H9 (cell line): ENCODE measurements around the gene RNF20. TPM values are rescaled to one million over a fixed set of nuclear protein-coding genes. Genes with fewer than 3 reads are reported as not detected.

Experiments used
- DNase-seq: peaks from one replicate; pipeline ENCODE4 v3.0.0-alpha.2; 2017
- H2AFZ ChIP-seq: one replicate; pipeline ENCODE4 v1.6.1; 2013; ENCODE audit warnings: mild to moderate bottlenecking, low read length, control low read depth, moderate library complexity
- H2AK5ac ChIP-seq: 2 replicates; pipeline ENCODE4 v1.6.1; 2013; ENCODE audit warnings: low read length, control low read depth, mixed read lengths; ENCODE audit not compliant: insufficient read length
- H2BK120ac ChIP-seq: one replicate; pipeline ENCODE4 v1.6.1; 2013; ENCODE audit warnings: low read depth, mild to moderate bottlenecking, low read length, control low read depth, inconsistent platforms; ENCODE audit not compliant: poor library complexity, severe bottlenecking
- H2BK12ac ChIP-seq: 2 replicates; pipeline ENCODE4 v1.6.1; 2013; ENCODE audit warnings: low read length, control low read depth, mixed read lengths, low read depth; ENCODE audit not compliant: insufficient read length
- H2BK15ac ChIP-seq: 2 replicates; pipeline ENCODE4 v1.6.1; 2013; ENCODE audit warnings: low read depth, low read length, control low read depth
- H2BK20ac ChIP-seq: one replicate; pipeline ENCODE4 v1.6.1; 2013; ENCODE audit warnings: low read depth, mild to moderate bottlenecking, low read length, control low read depth, inconsistent platforms; ENCODE audit not compliant: poor library complexity, severe bottlenecking
- H2BK5ac ChIP-seq: 2 replicates; pipeline ENCODE4 v1.6.1; 2013; ENCODE audit warnings: low read length, control low read depth, mixed read lengths; ENCODE audit not compliant: insufficient read length
- H3K14ac ChIP-seq: 2 replicates; pipeline ENCODE4 v1.6.1; 2013; ENCODE audit warnings: low read length, control low read depth; ENCODE audit not compliant: insufficient read depth
- H3K18ac ChIP-seq: 2 replicates; pipeline ENCODE4 v1.6.1; 2013; ENCODE audit warnings: low read depth, mild to moderate bottlenecking, mixed read lengths, low read length, control low read depth; ENCODE audit not compliant: insufficient read length
- H3K23ac ChIP-seq: 2 replicates; pipeline ENCODE4 v1.6.1; 2013; ENCODE audit warnings: low read length, control low read depth, mixed read lengths, low read depth; ENCODE audit not compliant: insufficient read length
- H3K23me2 ChIP-seq: 2 replicates; pipeline ENCODE4 v1.6.1; 2013; ENCODE audit warnings: low read depth, mild to moderate bottlenecking, mixed read lengths, low read length, control low read depth; ENCODE audit not compliant: insufficient read length, poor library complexity, severe bottlenecking
- H3K27ac ChIP-seq: 2 replicates; pipeline ENCODE4 v1.5.1; 2013; ENCODE audit warnings: low read length, control low read depth, mixed read lengths, low read depth; ENCODE audit not compliant: insufficient read length
- H3K27me3 ChIP-seq: 2 replicates; pipeline ENCODE4 v1.6.1; 2013; ENCODE audit warnings: low read length, control low read depth, inconsistent platforms; ENCODE audit not compliant: insufficient read depth
- H3K4ac ChIP-seq: 2 replicates; pipeline ENCODE4 v1.6.1; 2013; ENCODE audit warnings: low read depth, mild to moderate bottlenecking, control low read depth, inconsistent platforms, low read length, moderate library complexity
- H3K4me1 ChIP-seq: 2 replicates; pipeline ENCODE4 v1.6.1; 2013; ENCODE audit warnings: low read length, control low read depth, inconsistent platforms; ENCODE audit not compliant: insufficient read depth
- H3K4me2 ChIP-seq: 2 replicates; pipeline ENCODE4 v1.6.1; 2013; ENCODE audit warnings: low read length, control low read depth, mixed read lengths; ENCODE audit not compliant: insufficient read length, insufficient read depth
- H3K56ac ChIP-seq: 2 replicates; pipeline ENCODE4 v1.6.1; 2013; ENCODE audit warnings: low read depth, mild to moderate bottlenecking, mixed read lengths, low read length, control low read depth; ENCODE audit not compliant: insufficient read length
- H3K79me1 ChIP-seq: 2 replicates; pipeline ENCODE4 v1.6.1; 2013; ENCODE audit warnings: low read depth, mild to moderate bottlenecking, moderate library complexity, low read length, control low read depth, inconsistent platforms; ENCODE audit not compliant: insufficient read depth, poor library complexity, severe bottlenecking
- H3K79me2 ChIP-seq: 2 replicates; pipeline ENCODE4 v1.6.1; 2013; ENCODE audit warnings: low read length, control low read depth, inconsistent platforms; ENCODE audit not compliant: insufficient read depth
- H3K9ac ChIP-seq: 2 replicates; pipeline ENCODE4 v1.6.1; 2013; ENCODE audit warnings: low read length, control low read depth, mixed read lengths; ENCODE audit not compliant: insufficient read length; ENCODE audit errors: extremely low read depth
- H3K9me3 ChIP-seq: one replicate; pipeline ENCODE4 v1.6.1; 2013; ENCODE audit warnings: low read depth, low read length, inconsistent platforms; ENCODE audit not compliant: control insufficient read depth
- H3T11ph ChIP-seq: one replicate; pipeline ENCODE4 v1.6.1; 2013; ENCODE audit warnings: mild to moderate bottlenecking, low read length, control low read depth, inconsistent platforms
- H4K20me1 ChIP-seq: one replicate; pipeline ENCODE4 v1.6.1; 2013; ENCODE audit not compliant: control insufficient read depth, insufficient read length, insufficient read depth
- H4K5ac ChIP-seq: 2 replicates; pipeline ENCODE4 v1.6.1; 2013; ENCODE audit warnings: low read depth, mild to moderate bottlenecking, mixed read lengths, low read length, control low read depth; ENCODE audit not compliant: insufficient read length
- H4K8ac ChIP-seq: replicated peaks from 2 replicates; pipeline ENCODE4 v1.6.1; 2013; ENCODE audit warnings: low read length, control low read depth, mixed read lengths, low read depth; ENCODE audit not compliant: insufficient read length
- H4K91ac ChIP-seq: 2 replicates; pipeline ENCODE4 v1.6.1; 2013; ENCODE audit warnings: low read depth, mild to moderate bottlenecking, moderate library complexity, mixed read lengths, low read length, control low read depth; ENCODE audit not compliant: insufficient read length
- H3K27ac Mint-ChIP-seq, 3 experiments: 2 replicates in 2 of 3; 3 replicates in 1 of 3; pipeline ENCODE4 v1.8.0; 2020 to 2021; ENCODE audit warnings: mixed read lengths in 3 of 3, mild to moderate bottlenecking in 1 of 3, moderate library complexity in 1 of 3
- H3K27me3 Mint-ChIP-seq: 2 replicates; pipeline ENCODE4 v1.8.0; 2021; ENCODE audit warnings: low read depth, mild to moderate bottlenecking, moderate library complexity, mixed read lengths
- H3K36me3 Mint-ChIP-seq, 3 experiments: 2 replicates in 2 of 3; 3 replicates in 1 of 3; pipeline ENCODE4 v1.8.0; 2020 to 2021; ENCODE audit warnings: low read depth in 3 of 3, mixed read lengths in 3 of 3; ENCODE audit not compliant: insufficient read depth in 1 of 3
- H3K4me1 Mint-ChIP-seq, 2 experiments: 2 replicates each; pipeline ENCODE4 v1.8.0; 2020; ENCODE audit warnings: mixed read lengths in 2 of 2
- H3K4me3 Mint-ChIP-seq, 2 experiments: 2 replicates in 1 of 2; 3 replicates in 1 of 2; pipeline ENCODE4 v1.8.0; 2020 to 2021; ENCODE audit warnings: mild to moderate bottlenecking in 2 of 2, mixed read lengths in 2 of 2, moderate library complexity in 1 of 2
- H3K9me3 Mint-ChIP-seq, 2 experiments: 2 replicates in 1 of 2; 3 replicates in 1 of 2; pipeline ENCODE4 v1.8.0; 2020; ENCODE audit warnings: mild to moderate bottlenecking in 2 of 2, mixed read lengths in 2 of 2, moderate library complexity in 1 of 2
- WGBS: extraction: QIAGEN DNeasy Blood & Tissue Kit; methylation state at CpG from one replicate; pipeline ENCODE4 v1.1.7; 2013; ENCODE audit warnings: missing lambda C conversion rate, low lambda C conversion rate, mixed read lengths; ENCODE audit not compliant: insufficient read length; ENCODE audit errors: extremely low coverage; 5-methylcytosine and 5-hydroxymethylcytosine counted together
- total RNA-seq: library from RNA; stranded (reverse); gene quantifications from 2 replicates; pipeline ENCODE4 v1.2.1, GENCODE V29; 2021
- TF ChIP-seq, protein P1 (sequence below): fragments of 200-600 bp; sonication (generic); conservative IDR thresholded peaks from 3 replicates; pipeline ENCODE4 v1.8.0; 2021; ENCODE audit warnings: antibody characterized with exemption, mild to moderate bottlenecking

RNF20 gene
- total RNA-seq, 1 experiment from 2014 or later: 48.5 TPM

DNA sequence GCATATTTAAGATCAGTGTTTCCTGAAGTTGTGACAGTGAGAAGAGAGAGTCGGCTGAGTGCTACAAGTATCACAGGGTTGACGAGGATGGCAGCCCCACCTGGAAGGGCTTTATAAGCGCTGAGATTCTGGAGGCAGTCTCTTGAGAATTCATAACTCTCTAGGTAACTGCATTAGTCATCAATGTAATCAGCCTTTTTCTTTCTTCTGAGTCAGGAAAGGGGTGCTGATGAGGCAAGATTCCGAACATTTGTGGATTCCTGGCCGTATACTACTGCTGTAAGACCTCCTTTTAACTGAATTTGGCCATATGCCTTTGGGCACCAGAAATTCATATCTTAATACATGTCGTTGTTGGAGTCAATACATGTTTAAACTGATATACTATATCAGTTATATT, 6.6 kb upstream of the RNF20 start:
- no peak overlapping the region for H3K4ac ChIP-seq
- no peak overlapping the region for H3K4me2 ChIP-seq
- H3K23ac ChIP-seq: no peak overlapping the region
- no peak overlapping the region for H3K18ac ChIP-seq
- H3K27me3 Mint-ChIP-seq: no peaks in the 10 kb centered on the region; the same call in none of the 2 replicates
- no peak overlapping the region for H2AK5ac ChIP-seq
- no peak overlapping the region for H3K4me3 Mint-ChIP-seq
- H2BK20ac ChIP-seq: no peak overlapping the region
- peaks cover 5% of the 10 kb centered on the region; the same call in 1 of the 2 replicates for H3K4me1 ChIP-seq
- no peaks in the 10 kb centered on the region for H3K79me2 ChIP-seq
- no peak overlapping the region for H2AFZ ChIP-seq
- no peaks in the 10 kb centered on the region for H3K9me3 Mint-ChIP-seq
- no peak overlapping the region for H4K5ac ChIP-seq
- H3K9me3 ChIP-seq: no peaks in the 10 kb centered on the region
- no peak overlapping the region for H2BK15ac ChIP-seq
- H4K20me1 ChIP-seq: no peaks in the 10 kb centered on the region
- no peak overlapping the region for H3K14ac ChIP-seq
- H3K27ac Mint-ChIP-seq: no peak overlapping the region
- no peaks in the 10 kb centered on the region for H3K27me3 ChIP-seq
- WGBS: no CpG with 5 or more reads among the region's 6 CpGs
- H3K27ac ChIP-seq: no peak overlapping the region
- H3K56ac ChIP-seq: no peak overlapping the region
- H4K91ac ChIP-seq: no peak overlapping the region
- peaks cover 15 to 22% of the 10 kb centered on the region in 2 experiments for H3K4me1 Mint-ChIP-seq
- no peak overlapping the region for H2BK120ac ChIP-seq
- H3K36me3 Mint-ChIP-seq: no peaks in the 10 kb centered on the region
- H2BK5ac ChIP-seq: no peak overlapping the region
- H3K23me2 ChIP-seq: no peaks in the 10 kb centered on the region
- no peaks in the 10 kb centered on the region for H3K79me1 ChIP-seq
- no peak overlapping the region for H3T11ph ChIP-seq
- no peak for DNase-seq
- TF ChIP-seq, protein P1, sequence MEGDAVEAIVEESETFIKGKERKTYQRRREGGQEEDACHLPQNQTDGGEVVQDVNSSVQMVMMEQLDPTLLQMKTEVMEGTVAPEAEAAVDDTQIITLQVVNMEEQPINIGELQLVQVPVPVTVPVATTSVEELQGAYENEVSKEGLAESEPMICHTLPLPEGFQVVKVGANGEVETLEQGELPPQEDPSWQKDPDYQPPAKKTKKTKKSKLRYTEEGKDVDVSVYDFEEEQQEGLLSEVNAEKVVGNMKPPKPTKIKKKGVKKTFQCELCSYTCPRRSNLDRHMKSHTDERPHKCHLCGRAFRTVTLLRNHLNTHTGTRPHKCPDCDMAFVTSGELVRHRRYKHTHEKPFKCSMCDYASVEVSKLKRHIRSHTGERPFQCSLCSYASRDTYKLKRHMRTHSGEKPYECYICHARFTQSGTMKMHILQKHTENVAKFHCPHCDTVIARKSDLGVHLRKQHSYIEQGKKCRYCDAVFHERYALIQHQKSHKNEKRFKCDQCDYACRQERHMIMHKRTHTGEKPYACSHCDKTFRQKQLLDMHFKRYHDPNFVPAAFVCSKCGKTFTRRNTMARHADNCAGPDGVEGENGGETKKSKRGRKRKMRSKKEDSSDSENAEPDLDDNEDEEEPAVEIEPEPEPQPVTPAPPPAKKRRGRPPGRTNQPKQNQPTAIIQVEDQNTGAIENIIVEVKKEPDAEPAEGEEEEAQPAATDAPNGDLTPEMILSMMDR: no peak
- no peak overlapping the region for H4K8ac ChIP-seq
- H3K9ac ChIP-seq: no peak overlapping the region
- no peak overlapping the region for H2BK12ac ChIP-seq
